Measurements from ENCODE around the gene KCNAB1. TPM values are rescaled to one million over a fixed set of nuclear protein-coding genes. Genes with fewer than 3 reads are reported as not detected.

Gene KCNAB1
- total and polyA plus RNA-seq, 2 donors (not counting 3 experiments of a cell fraction or from before 2014, with no cell fraction given) = 0.21 TPM; not detected in 1

GRCh38 chr3:156271995-156272719, 151.8 kb downstream of the KCNAB1 start:
- Histone ChIP-seq H3K36me3 (ENCODE audit: control insufficient read depth in 2 of 2, extremely low read depth in 1 of 2, insufficient read depth in 2 of 2, low read length in 2 of 2) (no peaks in the 10 kb centered on the region), H3K9ac (replicated peaks; ENCODE audit: extremely low read depth, insufficient read depth, low read length) (no peak overlapping the region), H3K27ac (ENCODE audit: insufficient read depth, low read depth, low read length) (no peak overlapping the region), H2AFZ (ENCODE audit: low read depth, low read length) (no peak overlapping the region), H3K4me3 (replicated peaks in 1 of 3; ENCODE audit: insufficient read depth in 1 of 3, low read depth in 1 of 3, low read length in 3 of 3) (no peak overlapping the region), H4K20me1 (replicated peaks; ENCODE audit: control insufficient read depth, extremely low read depth, insufficient read depth, low read length) (no peaks in the 10 kb centered on the region), H3K27me3 (ENCODE audit: control insufficient read depth in 2 of 2, insufficient read depth in 2 of 2, low read length in 2 of 2) (no peaks in the 10 kb centered on the region), H3K9me3 (replicated peaks; ENCODE audit: control insufficient read depth, insufficient read depth, low read length) (no peaks in the 10 kb centered on the region), H3K4me2 (ENCODE audit: insufficient read depth, low read length) (no peak overlapping the region), H3K4me1 (ENCODE audit: control insufficient read depth, extremely low read depth, insufficient read depth, low read length) (no peaks in the 10 kb centered on the region), H3K79me2 (ENCODE audit: control insufficient read depth, insufficient read depth, low read length) (no peaks in the 10 kb centered on the region), H3K9me1 (replicated peaks; ENCODE audit: control insufficient read depth, extremely low read depth, insufficient read depth, low read length) (no peaks in the 10 kb centered on the region)
- FAIRE-seq (no peak), DNase-seq (ENCODE audit: low read depth, low spot score) (no peak)
- POLR2A ChIA-PET = no interaction called here
- dilution Hi-C loops (cut with MboI; ENCODE audit: extremely low pct_ligation_motif_present, low sequenced_read_pairs) (no loop called here), intact Hi-C loops (cut with micrococcal nuclease) (no loop called here)
- CTCF ChIA-PET = interaction anchor here (1.3 to 1.9 kb wide), 2 partner anchors 12 to 26 kb away, joined by 4 read pairs; no protein-coding TSS in a partner anchor
- TF ChIP-seq POLR2AphosphoS5 (IDR thresholded peaks at IDR 0.05; ENCODE audit: insufficient read depth, low read depth, low read length) (no peak), POLR2A (IDR thresholded peaks at IDR 0.05; ENCODE audit: low read depth, low read length) (no peak), GATA2 (IDR thresholded peaks at IDR 0.05; ENCODE audit: insufficient read depth, insufficient read length, low read depth, low read length) (no peak), MYC (IDR thresholded peaks at IDR 0.05; ENCODE audit: low read depth, low read length) (no peak), CTCF (IDR thresholded peaks at IDR 0.05; ENCODE audit: extremely low read depth in 1 of 2, insufficient read depth in 1 of 2, low read depth in 1 of 2, low read length in 2 of 2) (no peak), FOS (IDR thresholded peaks at IDR 0.05; ENCODE audit: borderline replicate concordance, insufficient read depth, low read length) (no peak), EZH2 (IDR thresholded peaks at IDR 0.05; ENCODE audit: borderline replicate concordance, low read depth, low read length, severe bottlenecking) (no peak), JUN (IDR thresholded peaks at IDR 0.05; ENCODE audit: borderline replicate concordance, insufficient read depth, insufficient read length, low read depth) (no peak)
- TF ChIP-seq, protein P1, sequence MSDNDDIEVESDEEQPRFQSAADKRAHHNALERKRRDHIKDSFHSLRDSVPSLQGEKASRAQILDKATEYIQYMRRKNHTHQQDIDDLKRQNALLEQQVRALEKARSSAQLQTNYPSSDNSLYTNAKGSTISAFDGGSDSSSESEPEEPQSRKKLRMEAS (IDR thresholded peaks at IDR 0.05; ENCODE audit: insufficient read depth, insufficient read length) = no peak
- no TSS peak for BruUV-seq (replicated peaks)

All from endothelial cell of umbilical vein (primary cell).